Stimulated activated CD4-positive, alpha-beta T cell treated with anti-CD3 and anti-CD28 coated beads, Interleukin-2, amount 100 ng/mL, for 4 hours (primary cell): ENCODE results near the gene ARPC2.

Experiments
- DNase-seq: peaks from one replicate; pipeline ENCODE4 v3.0.0-alpha.2; 2020; ENCODE audit warnings: low read depth

ARPC2 gene

GRCh38 chr2:218290316-218291261 lies 73.6 kb downstream of the ARPC2 start:
- DNase-seq = no peak

- DNase-seq = no peak
Measured at GRCh38 chr2:218291318-218292047, 74.5 kb downstream of the ARPC2 start.

GRCh38 chr2:218292048-218293014 lies 75.3 kb downstream of the ARPC2 start, which contains the start of gene TMBIM1:
Gene TMBIM1, minus strand, starts transcription at chr2:218292503. Its CDS starts 10,362 bp downstream, at chr2:218282141.
- peak; percentile 66 for DNase-seq

GRCh38 chr2:218293715-218294429 lies 76.9 kb downstream of the ARPC2 start:
- no peak for DNase-seq

- no peak for DNase-seq
Measured at GRCh38 chr2:218294430-218295022, 77.5 kb downstream of the ARPC2 start.

- no peak for DNase-seq
Measured at GRCh38 chr2:218295029-218295428, 78.0 kb downstream of the ARPC2 start.

- DNase-seq = no peak
Measured at GRCh38 chr2:218296200-218296599, 79.2 kb downstream of the ARPC2 start.

GRCh38 chr2:218296847-218297246 lies 79.9 kb downstream of the ARPC2 start:
- DNase-seq = no peak

- DNase-seq = no peak
Measured at GRCh38 chr2:218298314-218298875, 81.4 kb downstream of the ARPC2 start.

- no peak for DNase-seq
Measured at GRCh38 chr2:218300141-218300540, 83.2 kb downstream of the ARPC2 start.

- DNase-seq = peak; percentile 80
Measured at GRCh38 chr2:218301176-218301819, 84.3 kb downstream of the ARPC2 start.
